ENCODE results near the gene ST3GAL2.
"Not testable (repeated sequence)": the region's sequence is repeated elsewhere in the genome, so short reads cannot be mapped to it uniquely, and the experiment has no call there.

Gene ST3GAL2

GRCh38 chr16:70453117-70453891, 14.4 kb upstream of the ST3GAL2 start:
- no peak for TF ChIP-seq MYC (IDR thresholded peaks at IDR 0.05; ENCODE audit: low read depth, low read length)
- no peak for TF ChIP-seq POLR2A (IDR thresholded peaks at IDR 0.05; ENCODE audit: extremely low read depth, insufficient read length)
- no peak for TF ChIP-seq CTCF (IDR thresholded peaks at IDR 0.05; ENCODE audit: low read depth, low read length)
- TF ChIP-seq MAX (IDR thresholded peaks at IDR 0.05; ENCODE audit: low read depth, low read length), result no peak
- peak overlapping the region; percentile 76 for H3K4me3 ChIP-seq (ENCODE audit: low read depth, low read length)
- DNase-seq (ENCODE audit: low read depth), result no peak

GRCh38 chr16:70451004-70451340, 12.1 kb upstream of the ST3GAL2 start:
- not testable (repeated sequence) for DNase-seq (ENCODE audit: low read depth)

GRCh38 chr16:70450142-70451003, 11.5 kb upstream of the ST3GAL2 start:
- DNase-seq (ENCODE audit: low read depth); H3K4me3 ChIP-seq (ENCODE audit: low read depth, low read length): not testable (repeated sequence)

More at GRCh38 chr16:70451004-70451340, 12.1 kb upstream of the ST3GAL2 start:
- not testable (repeated sequence) for H3K4me3 ChIP-seq (ENCODE audit: low read depth, low read length)

- no peak for DNase-seq (ENCODE audit: low read depth)
- H3K4me3 ChIP-seq (ENCODE audit: low read depth, low read length), result no peak overlapping the region
- TF ChIP-seq POLR2A (IDR thresholded peaks at IDR 0.05; ENCODE audit: extremely low read depth, insufficient read length), result no peak
- TF ChIP-seq CTCF (IDR thresholded peaks at IDR 0.05; ENCODE audit: low read depth, low read length), result no peak
- no peak for TF ChIP-seq MYC (IDR thresholded peaks at IDR 0.05; ENCODE audit: low read depth, low read length)
- no peak for TF ChIP-seq MAX (IDR thresholded peaks at IDR 0.05; ENCODE audit: low read depth, low read length)
Measured at GRCh38 chr16:70448075-70448474, 9.2 kb upstream of the ST3GAL2 start.

GRCh38 chr16:70444249-70445063, 5.6 kb upstream of the ST3GAL2 start:
- H3K4me3 ChIP-seq (ENCODE audit: low read depth, low read length), result no peak overlapping the region
- TF ChIP-seq POLR2A (IDR thresholded peaks at IDR 0.05; ENCODE audit: extremely low read depth, insufficient read length) (no peak), CTCF (IDR thresholded peaks at IDR 0.05; ENCODE audit: low read depth, low read length) (no peak), MAX (IDR thresholded peaks at IDR 0.05; ENCODE audit: low read depth, low read length) (no peak), MYC (IDR thresholded peaks at IDR 0.05; ENCODE audit: low read depth, low read length) (no peak)
- DNase-seq (ENCODE audit: low read depth), result no peak

GRCh38 chr16:70442344-70442743, 3.4 kb upstream of the ST3GAL2 start:
- no peak overlapping the region for H3K4me3 ChIP-seq (ENCODE audit: low read depth, low read length)
- no peak for DNase-seq (ENCODE audit: low read depth)
- TF ChIP-seq CTCF (IDR thresholded peaks at IDR 0.05; ENCODE audit: low read depth, low read length), result no peak
- TF ChIP-seq MYC (IDR thresholded peaks at IDR 0.05; ENCODE audit: low read depth, low read length), result no peak
- TF ChIP-seq POLR2A (IDR thresholded peaks at IDR 0.05; ENCODE audit: extremely low read depth, insufficient read length), result no peak
- TF ChIP-seq MAX (IDR thresholded peaks at IDR 0.05; ENCODE audit: low read depth, low read length), result no peak

All from NB4 (cell line).